Natural killer cell treated with Interleukin-12 subunit alpha and Interleukin-12 subunit beta and Interleukin-15 and Interleukin-18, amount 100 ng/mL, for 72 hours (primary cell): ENCODE data around the gene NAGK. TPM values are rescaled to one million over a fixed set of nuclear protein-coding genes. Genes with fewer than 3 reads are reported as not detected.
A peak's percentile ranks its signal among the peaks of the same experiment; 100 is the strongest.
"Not testable (repeated sequence)": the region's sequence is repeated elsewhere in the genome, so short reads cannot be mapped to it uniquely, and the experiment has no call there.

Experiments
- ATAC-seq, 2 donors: fragments of 150-1000 bp; cut with Tn5 transposase in 1 of 2; sonication (Bioruptor Pico), chemical (Tn5 transposase) in 1 of 2; 2 replicates each; pipeline ENCODE4 v1.10.0; 2021
- DNase-seq: peaks from one replicate; pipeline ENCODE4 v3.0.0; 2022; ENCODE audit warnings: low spot score
- H3K27ac Mint-ChIP-seq, 2 donors: 1 replicate in 1 of 2; 2 replicates in 1 of 2; pipeline ENCODE4 v1.8.0; 2022; ENCODE audit warnings: mixed read lengths in 2 of 2, mild to moderate bottlenecking in 1 of 2, moderate library complexity in 1 of 2
- H3K27me3 Mint-ChIP-seq, 2 donors: 1 replicate in 1 of 2; 2 replicates in 1 of 2; pipeline ENCODE4 v1.8.0; 2022; ENCODE audit warnings: mixed read lengths in 2 of 2
- H3K36me3 Mint-ChIP-seq: one replicate; pipeline ENCODE4 v1.8.0; 2022; ENCODE audit warnings: mixed read lengths
- H3K4me1 Mint-ChIP-seq, 2 donors: 1 replicate in 1 of 2; 2 replicates in 1 of 2; pipeline ENCODE4 v1.8.0; 2022; ENCODE audit warnings: low read depth in 2 of 2, mixed read lengths in 2 of 2, mild to moderate bottlenecking in 1 of 2
- H3K4me3 Mint-ChIP-seq: one replicate; pipeline ENCODE4 v1.8.0; 2022; ENCODE audit warnings: mixed read lengths
- H3K9me3 Mint-ChIP-seq: 2 replicates; pipeline ENCODE4 v1.8.0; 2022; ENCODE audit warnings: mixed read lengths
- total RNA-seq, 2 donors: library from RNA; stranded (reverse); gene quantifications; one replicate each; pipeline ENCODE4 v1.2.3, GENCODE V29; 2022

The NAGK gene
- total RNA-seq, 2 donors from 2014 or later = 92.9 to 104 TPM

- H3K36me3 Mint-ChIP-seq = peaks cover 23% of the 10 kb centered on the region
- no peaks in the 10 kb centered on the region for H3K9me3 Mint-ChIP-seq
- no peak for ATAC-seq
Observed at GRCh38 chr2:71074893-71075395, 6.5 kb downstream of the NAGK start.

GRCh38 chr2:71078624-71079023 lies 10.2 kb downstream of the NAGK start:
- H3K36me3 Mint-ChIP-seq = peaks cover 18% of the 10 kb centered on the region
- H3K4me3 Mint-ChIP-seq = no peak overlapping the region
- no peak overlapping the region for H3K27ac Mint-ChIP-seq
- DNase-seq (no peak), ATAC-seq (no peak)
- peaks cover 16 to 17% of the 10 kb centered on the region in 2 donors for H3K4me1 Mint-ChIP-seq
- no peaks in the 10 kb centered on the region for H3K9me3 Mint-ChIP-seq
- H3K27me3 Mint-ChIP-seq = no peaks in the 10 kb centered on the region

More at GRCh38 chr2:71074893-71075395, 6.5 kb downstream of the NAGK start:
- H3K4me3 Mint-ChIP-seq = no peak overlapping the region
- DNase-seq = no peak
- H3K27ac Mint-ChIP-seq = no peak overlapping the region
- H3K27me3 Mint-ChIP-seq = no peaks in the 10 kb centered on the region
- H3K4me1 Mint-ChIP-seq = peaks cover 34 to 39% of the 10 kb centered on the region in 2 donors

GRCh38 chr2:71082402-71083252 lies 14.2 kb downstream of the NAGK start:
- DNase-seq (peak; percentile 72), ATAC-seq (peak; percentile 94)
- H3K9me3 Mint-ChIP-seq = no peaks in the 10 kb centered on the region
- peaks cover 19 to 26% of the 10 kb centered on the region in 2 donors for H3K27me3 Mint-ChIP-seq
- peak overlapping the region; percentile 65 to 67 for H3K27ac Mint-ChIP-seq
- H3K4me3 Mint-ChIP-seq = peak overlapping the region; percentile 69
- peaks cover 6% of the 10 kb centered on the region for H3K36me3 Mint-ChIP-seq
- peaks cover 9 to 11% of the 10 kb centered on the region in 2 donors for H3K4me1 Mint-ChIP-seq

GRCh38 chr2:71083297-71083696 lies 14.8 kb downstream of the NAGK start:
- not testable (repeated sequence) for ATAC-seq, DNase-seq, H3K9me3 Mint-ChIP-seq, H3K4me3 Mint-ChIP-seq, H3K36me3 Mint-ChIP-seq
- peaks cover 9 to 11% of the 10 kb centered on the region in 2 donors for H3K4me1 Mint-ChIP-seq
- H3K27ac Mint-ChIP-seq = peak overlapping the region; percentile 65 to 67
- H3K27me3 Mint-ChIP-seq = peaks cover 23 to 32% of the 10 kb centered on the region in 2 donors

- not testable (repeated sequence) for H3K4me3 Mint-ChIP-seq, H3K27ac Mint-ChIP-seq, H3K9me3 Mint-ChIP-seq, ATAC-seq, H3K36me3 Mint-ChIP-seq, DNase-seq
- Mint-ChIP-seq H3K4me1 (peaks cover 9 to 11% of the 10 kb centered on the region in 2 donors), H3K27me3 (peaks cover 25 to 33% of the 10 kb centered on the region in 2 donors)
Observed at GRCh38 chr2:71083752-71084312, 15.4 kb downstream of the NAGK start.

GRCh38 chr2:71085325-71086003 lies 17.0 kb downstream of the NAGK start:
- ATAC-seq, H3K9me3 Mint-ChIP-seq, H3K27ac Mint-ChIP-seq, DNase-seq, H3K36me3 Mint-ChIP-seq, H3K4me3 Mint-ChIP-seq: not testable (repeated sequence)
- Mint-ChIP-seq H3K4me1 (peaks cover 9 to 11% of the 10 kb centered on the region in 2 donors), H3K27me3 (peaks cover 39 to 49% of the 10 kb centered on the region in 2 donors)

GRCh38 chr2:71089475-71089874 lies 21.0 kb downstream of the NAGK start:
- not testable (repeated sequence) for H3K4me1 Mint-ChIP-seq, DNase-seq, H3K9me3 Mint-ChIP-seq, H3K36me3 Mint-ChIP-seq, H3K27ac Mint-ChIP-seq, ATAC-seq, H3K4me3 Mint-ChIP-seq
- H3K27me3 Mint-ChIP-seq = peaks cover 38 to 51% of the 10 kb centered on the region in 2 donors

- ATAC-seq, H3K4me1 Mint-ChIP-seq, H3K27ac Mint-ChIP-seq, H3K9me3 Mint-ChIP-seq, H3K4me3 Mint-ChIP-seq, H3K36me3 Mint-ChIP-seq, DNase-seq: not testable (repeated sequence)
- peaks cover 32 to 33% of the 10 kb centered on the region in 2 donors for H3K27me3 Mint-ChIP-seq
Observed at GRCh38 chr2:71091808-71092207, 23.4 kb downstream of the NAGK start.

- not testable (repeated sequence) for H3K27ac Mint-ChIP-seq
Observed at GRCh38 chr2:71092491-71093260, 24.2 kb downstream of the NAGK start.

GRCh38 chr2:71100195-71100964 lies 31.9 kb downstream of the NAGK start:
- ATAC-seq = peak in 1 of 2 donors; percentile 68
- Mint-ChIP-seq H3K27me3 (peaks cover 0 to 14% of the 10 kb centered on the region in 2 donors), H3K4me3 (no peak overlapping the region), H3K27ac (no peak overlapping the region), H3K36me3 (no peaks in the 10 kb centered on the region), H3K4me1 (no peaks in the 10 kb centered on the region), H3K9me3 (no peaks in the 10 kb centered on the region)
- DNase-seq = peak; percentile 73

More at GRCh38 chr2:71092491-71093260, 24.2 kb downstream of the NAGK start:
- peaks cover 25 to 27% of the 10 kb centered on the region in 2 donors for H3K27me3 Mint-ChIP-seq
- not testable (repeated sequence) for H3K9me3 Mint-ChIP-seq, H3K4me3 Mint-ChIP-seq, ATAC-seq, H3K4me1 Mint-ChIP-seq, H3K36me3 Mint-ChIP-seq, DNase-seq

- Mint-ChIP-seq H3K27ac (no peak overlapping the region), H3K36me3 (no peaks in the 10 kb centered on the region), H3K9me3 (no peaks in the 10 kb centered on the region), H3K4me1 (no peaks in the 10 kb centered on the region), H3K4me3 (no peak overlapping the region), H3K27me3 (peaks cover 0 to 13% of the 10 kb centered on the region in 2 donors)
- ATAC-seq (no peak), DNase-seq (no peak)
Observed at GRCh38 chr2:71101656-71102055, 33.2 kb downstream of the NAGK start.

- ATAC-seq = no peak
- no peaks in the 10 kb centered on the region for H3K9me3 Mint-ChIP-seq
- no peak overlapping the region for H3K4me3 Mint-ChIP-seq
- H3K27ac Mint-ChIP-seq = no peak overlapping the region
- DNase-seq = no peak
- no peaks in the 10 kb centered on the region for H3K36me3 Mint-ChIP-seq
- no peaks in the 10 kb centered on the region for H3K4me1 Mint-ChIP-seq
- peaks cover 0 to 9% of the 10 kb centered on the region in 2 donors for H3K27me3 Mint-ChIP-seq
Observed at GRCh38 chr2:71102981-71103681, 34.7 kb downstream of the NAGK start.
